Measurements from ENCODE around the gene HOXB2.

Gene HOXB2

DNA sequence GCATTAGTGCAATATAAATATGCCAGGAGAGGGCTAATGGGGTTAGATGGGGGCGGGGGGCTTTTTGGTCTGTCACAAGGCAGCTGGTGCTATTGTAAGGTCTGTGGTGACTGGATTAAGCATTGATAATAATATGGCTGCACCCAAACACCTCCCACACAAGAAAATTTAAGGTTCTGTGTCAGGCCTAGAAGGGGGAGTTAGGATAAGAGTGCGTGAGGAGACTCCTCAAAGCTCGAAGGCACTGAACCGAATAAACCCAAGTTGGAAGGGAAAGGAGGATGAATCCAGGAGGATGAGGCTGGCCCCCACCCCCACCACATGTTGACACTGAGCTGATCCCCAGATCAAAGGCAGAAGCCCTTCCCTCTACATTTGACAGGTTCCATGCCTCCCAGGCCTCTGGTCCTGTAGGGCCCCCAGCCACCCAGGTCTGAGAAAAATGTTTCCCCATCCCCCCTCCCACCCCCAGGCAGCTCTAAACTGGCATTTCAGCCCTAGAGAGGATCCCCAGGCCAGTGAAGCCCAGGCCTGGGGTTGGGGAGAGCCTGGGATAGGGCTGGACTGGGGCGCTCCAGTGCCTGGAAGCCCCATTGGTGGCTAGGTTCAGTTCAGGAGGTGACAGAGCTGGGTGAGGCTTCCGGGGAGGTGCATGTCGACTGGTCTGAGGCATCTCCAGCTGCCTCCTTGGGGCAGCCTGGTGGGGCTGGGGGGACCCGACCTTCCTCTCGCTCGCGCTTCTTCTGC, 15.8 kb downstream of the HOXB2 start:
- Histone ChIP-seq H3K27me3 (ENCODE audit: control insufficient read depth in 2 of 2, insufficient read depth in 2 of 2, low read length in 2 of 2) (peaks cover 4 to 10% of the 10 kb centered on the region in 2 donors), H3K9ac (ENCODE audit: low read depth in 1 of 2, low read length in 2 of 2) (no peak overlapping the region), H3K4me3 (ENCODE audit: low read length in 2 of 2) (no peak overlapping the region), H3K36me3 (ENCODE audit: control insufficient read depth in 2 of 2, insufficient read depth in 2 of 2, low read length in 2 of 2) (no peaks in the 10 kb centered on the region), H3K4me1 (ENCODE audit: control insufficient read depth in 2 of 2, insufficient read depth in 2 of 2, low read length in 2 of 2) (no peaks in the 10 kb centered on the region), H3K27ac (ENCODE audit: low read depth in 2 of 2, low read length in 2 of 2) (no peak overlapping the region), H3K9me3 (ENCODE audit: control insufficient read depth in 2 of 2, low read length in 2 of 2) (no peaks in the 10 kb centered on the region)

DNA sequence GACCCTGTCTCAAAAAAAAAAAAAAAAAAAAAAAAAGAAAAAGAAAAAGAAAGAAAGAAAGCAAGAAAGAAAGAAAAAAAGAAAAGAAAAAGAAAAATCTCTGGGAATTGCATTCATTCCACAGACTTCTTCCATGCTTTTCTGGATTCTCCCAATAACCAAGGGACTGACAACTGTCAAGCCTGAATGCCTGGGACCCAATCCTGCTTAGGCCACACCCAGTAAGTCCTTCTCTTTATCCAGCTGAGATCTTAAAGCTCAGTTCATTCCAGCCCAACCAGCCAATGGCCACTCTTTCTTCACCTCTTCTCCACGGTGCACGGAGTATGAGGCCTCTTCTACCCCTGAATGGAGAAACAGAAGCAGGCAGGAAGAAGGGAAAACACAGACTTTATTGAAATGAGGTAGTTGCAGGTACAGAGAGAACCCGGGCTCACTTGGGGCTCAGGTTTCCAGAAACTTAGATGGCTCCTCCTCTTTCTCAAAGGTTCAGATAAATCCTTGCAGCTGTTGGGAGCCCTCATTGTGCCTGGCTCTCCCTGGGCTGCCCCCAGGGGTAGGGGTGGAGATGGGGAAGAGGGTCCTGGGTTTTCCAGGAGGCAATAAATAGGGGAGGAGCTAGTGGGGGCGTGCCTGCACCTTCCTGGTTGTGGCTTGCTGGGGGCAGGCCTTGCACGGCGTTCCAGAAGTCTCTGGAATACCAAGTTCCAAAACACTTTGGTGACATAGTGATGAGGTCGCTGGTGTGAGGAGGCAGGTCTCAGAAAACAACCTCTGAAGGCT, 16.6 kb downstream of the HOXB2 start:
- H3K4me1 ChIP-seq (ENCODE audit: control insufficient read depth in 2 of 2, insufficient read depth in 2 of 2, low read length in 2 of 2), result no peaks in the 10 kb centered on the region
- H3K4me3 ChIP-seq (ENCODE audit: low read length in 2 of 2), result no peak overlapping the region
- H3K36me3 ChIP-seq (ENCODE audit: control insufficient read depth in 2 of 2, insufficient read depth in 2 of 2, low read length in 2 of 2), result no peaks in the 10 kb centered on the region
- peaks cover 4 to 10% of the 10 kb centered on the region in 2 donors for H3K27me3 ChIP-seq (ENCODE audit: control insufficient read depth in 2 of 2, insufficient read depth in 2 of 2, low read length in 2 of 2)
- H3K9me3 ChIP-seq (ENCODE audit: control insufficient read depth in 2 of 2, low read length in 2 of 2), result no peaks in the 10 kb centered on the region
- H3K27ac ChIP-seq (ENCODE audit: low read depth in 2 of 2, low read length in 2 of 2), result no peak overlapping the region
- no peak overlapping the region for H3K9ac ChIP-seq (ENCODE audit: low read depth in 1 of 2, low read length in 2 of 2)

DNA sequence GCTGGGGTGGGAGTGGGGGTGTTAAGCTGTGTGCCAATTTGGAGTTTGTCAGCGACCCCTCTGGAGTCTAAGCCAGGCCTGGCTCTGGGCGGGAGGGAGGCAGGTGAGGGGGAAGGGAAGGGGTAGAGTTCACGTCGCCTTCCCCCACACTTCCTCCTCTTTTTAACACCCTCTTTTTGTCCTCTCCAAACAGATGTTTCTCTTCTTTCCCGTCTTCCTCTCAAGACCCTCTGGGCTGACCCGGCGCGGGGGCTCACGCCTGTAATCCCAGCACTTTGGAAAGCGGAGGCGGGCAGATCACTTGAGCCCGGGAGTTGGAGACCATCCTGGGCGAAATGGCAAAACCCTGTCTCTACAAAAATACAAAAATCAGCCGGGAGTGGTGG, 17.4 kb downstream of the HOXB2 start:
- Histone ChIP-seq H3K27ac (ENCODE audit: low read depth in 2 of 2, low read length in 2 of 2) (no peak overlapping the region), H3K27me3 (ENCODE audit: control insufficient read depth in 2 of 2, insufficient read depth in 2 of 2, low read length in 2 of 2) (peaks cover 4 to 10% of the 10 kb centered on the region in 2 donors), H3K9ac (ENCODE audit: low read depth in 1 of 2, low read length in 2 of 2) (no peak overlapping the region), H3K9me3 (ENCODE audit: control insufficient read depth in 2 of 2, low read length in 2 of 2) (no peaks in the 10 kb centered on the region), H3K4me3 (ENCODE audit: low read length in 2 of 2) (no peak overlapping the region), H3K4me1 (ENCODE audit: control insufficient read depth in 2 of 2, insufficient read depth in 2 of 2, low read length in 2 of 2) (no peaks in the 10 kb centered on the region), H3K36me3 (ENCODE audit: control insufficient read depth in 2 of 2, insufficient read depth in 2 of 2, low read length in 2 of 2) (no peaks in the 10 kb centered on the region)

DNA sequence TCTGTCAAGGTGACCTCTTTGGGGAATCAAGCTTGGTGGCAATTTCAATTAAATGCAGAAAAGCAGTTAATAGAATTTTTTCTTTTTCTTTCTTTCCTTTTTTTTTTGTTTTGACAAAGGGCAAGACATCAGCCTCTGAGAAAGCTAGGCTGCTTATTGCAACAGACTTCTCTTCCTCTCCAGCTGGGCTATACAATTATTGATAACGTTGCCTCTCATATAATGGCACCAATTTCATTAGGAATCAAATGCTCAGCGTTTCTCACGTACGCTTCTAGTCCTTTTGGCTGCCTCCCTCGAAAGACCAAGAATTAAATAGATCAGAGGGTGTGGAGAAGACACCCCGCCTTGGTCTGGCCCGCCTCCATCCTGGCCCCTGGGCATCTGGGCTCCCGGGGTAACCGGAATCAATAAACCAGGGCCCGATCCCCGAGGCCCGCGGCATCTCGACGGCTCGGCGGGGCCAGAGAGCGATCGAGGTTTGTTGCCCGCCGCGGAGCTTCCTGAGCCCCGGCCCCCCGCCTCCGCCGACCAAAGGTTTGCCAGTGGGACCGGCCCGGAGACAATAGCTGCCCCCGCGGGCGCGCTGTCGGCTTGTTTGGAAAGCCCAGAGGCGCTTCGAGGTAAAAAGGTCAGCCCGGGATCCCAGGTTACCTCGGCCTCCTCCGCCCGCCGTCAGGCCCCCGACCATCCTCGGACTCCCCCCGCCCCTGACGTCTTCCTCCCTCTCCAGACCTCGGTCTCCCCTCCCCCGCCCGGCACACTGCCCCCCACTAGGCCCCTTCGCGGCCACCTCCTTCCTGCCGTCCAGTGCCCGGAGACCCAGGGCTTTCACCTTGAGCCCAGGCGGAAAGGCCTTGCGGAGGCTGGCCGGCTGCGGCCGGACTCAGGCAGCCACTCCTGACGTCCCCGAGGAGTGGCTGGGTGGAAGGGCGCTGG, 18.0 kb downstream of the HOXB2 start:
- no peaks in the 10 kb centered on the region for H3K36me3 ChIP-seq (ENCODE audit: control insufficient read depth in 2 of 2, insufficient read depth in 2 of 2, low read length in 2 of 2)
- no peak overlapping the region for H3K9ac ChIP-seq (ENCODE audit: low read depth in 1 of 2, low read length in 2 of 2)
- H3K4me1 ChIP-seq (ENCODE audit: control insufficient read depth in 2 of 2, insufficient read depth in 2 of 2, low read length in 2 of 2), result peaks cover 0 to 4% of the 10 kb centered on the region in 2 donors
- no peak overlapping the region for H3K4me3 ChIP-seq (ENCODE audit: low read length in 2 of 2)
- no peak overlapping the region for H3K27ac ChIP-seq (ENCODE audit: low read depth in 2 of 2, low read length in 2 of 2)
- H3K9me3 ChIP-seq (ENCODE audit: control insufficient read depth in 2 of 2, low read length in 2 of 2), result no peaks in the 10 kb centered on the region
- H3K27me3 ChIP-seq (ENCODE audit: control insufficient read depth in 2 of 2, insufficient read depth in 2 of 2, low read length in 2 of 2), result peaks cover 4 to 10% of the 10 kb centered on the region in 2 donors

DNA sequence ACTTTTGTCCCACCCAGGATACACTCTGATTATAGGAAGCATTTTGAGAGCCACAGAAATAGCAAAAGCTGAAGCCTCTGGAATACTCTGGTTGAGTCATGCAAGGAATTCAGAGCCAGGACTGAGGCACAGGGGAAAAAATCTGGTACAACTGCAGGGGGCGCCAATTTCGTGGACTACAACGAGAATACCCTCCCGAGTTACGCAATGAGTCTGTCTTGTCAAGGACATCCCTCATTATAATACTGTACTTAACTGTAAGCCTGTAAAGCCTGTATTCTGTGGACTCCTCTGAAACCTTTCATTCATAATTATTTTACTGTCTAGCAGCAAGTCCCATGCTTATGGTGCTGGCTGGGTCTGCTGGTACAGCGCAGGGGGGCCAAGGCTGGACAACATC, 21.9 kb downstream of the HOXB2 start:
- no peak overlapping the region for H3K4me3 ChIP-seq (ENCODE audit: low read length in 2 of 2)

DNA sequence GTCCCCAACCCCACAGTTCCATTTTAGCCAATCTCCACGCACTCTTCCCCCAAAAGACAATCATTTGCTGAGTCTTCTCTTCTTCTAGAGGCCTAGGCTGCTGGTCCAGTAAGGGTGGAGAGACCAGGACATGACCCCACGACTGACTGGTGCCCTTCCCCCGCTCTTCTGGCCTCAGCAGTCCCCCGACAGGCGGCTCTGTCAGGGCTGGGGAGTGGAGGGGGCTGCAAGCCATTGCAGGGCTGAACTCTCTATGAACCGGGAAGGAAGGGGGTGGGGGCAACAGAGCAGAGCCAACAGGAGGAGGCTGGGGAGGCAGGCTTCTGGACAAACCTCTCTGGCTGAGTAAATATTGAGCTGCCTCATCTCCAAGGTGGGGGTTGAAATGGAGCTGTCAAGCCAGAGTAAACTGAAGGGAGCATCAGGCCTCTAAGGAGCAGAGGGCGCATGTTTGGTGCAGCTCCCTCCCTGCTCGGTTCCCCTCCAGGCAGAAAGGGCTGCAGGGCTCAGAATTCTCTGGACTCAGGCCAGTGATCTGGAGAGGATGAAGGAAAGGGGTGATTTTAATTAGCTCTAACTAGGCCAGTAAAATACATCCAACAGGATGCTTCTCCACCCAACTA, 22.8 kb downstream of the HOXB2 start:
- Histone ChIP-seq H3K4me3 (ENCODE audit: low read length in 2 of 2) (no peak overlapping the region), H3K9ac (ENCODE audit: low read depth in 1 of 2, low read length in 2 of 2) (no peak overlapping the region)

More for the DNA sequence above, 21.9 kb downstream of the HOXB2 start:
- H3K27ac ChIP-seq (ENCODE audit: low read depth in 2 of 2, low read length in 2 of 2), result no peak overlapping the region
- peaks cover 0 to 4% of the 10 kb centered on the region in 2 donors for H3K4me1 ChIP-seq (ENCODE audit: control insufficient read depth in 2 of 2, insufficient read depth in 2 of 2, low read length in 2 of 2)
- no peaks in the 10 kb centered on the region for H3K9me3 ChIP-seq (ENCODE audit: control insufficient read depth in 2 of 2, low read length in 2 of 2)
- no peaks in the 10 kb centered on the region for H3K36me3 ChIP-seq (ENCODE audit: control insufficient read depth in 2 of 2, insufficient read depth in 2 of 2, low read length in 2 of 2)
- H3K27me3 ChIP-seq (ENCODE audit: control insufficient read depth in 2 of 2, insufficient read depth in 2 of 2, low read length in 2 of 2), result peaks cover 4 to 8% of the 10 kb centered on the region in 2 donors
- H3K9ac ChIP-seq (ENCODE audit: low read depth in 1 of 2, low read length in 2 of 2), result no peak overlapping the region

DNA sequence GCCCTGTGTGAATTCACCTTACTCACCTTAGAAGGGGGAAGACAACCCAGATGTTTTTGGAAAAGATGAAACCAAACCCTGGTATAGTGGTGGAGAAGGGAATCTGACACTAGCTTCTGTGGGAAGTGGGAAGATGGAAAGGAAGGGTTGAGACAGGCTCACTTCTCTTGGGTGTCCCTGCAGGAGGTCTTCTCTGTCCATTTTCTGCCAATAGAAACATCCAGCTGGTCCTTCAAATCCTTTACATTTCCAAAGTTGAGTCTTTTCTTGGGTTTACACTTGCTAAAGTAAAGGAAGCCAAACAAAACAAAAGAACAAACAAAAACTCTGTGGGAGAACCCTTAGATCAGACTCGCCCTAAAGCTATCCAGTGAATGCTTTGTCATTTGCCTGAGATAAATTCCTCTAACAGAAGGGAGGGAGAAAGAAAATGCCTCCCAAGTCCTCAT, 24.3 kb downstream of the HOXB2 start:
- Histone ChIP-seq H3K9ac (ENCODE audit: low read depth in 1 of 2, low read length in 2 of 2) (no peak overlapping the region), H3K36me3 (ENCODE audit: control insufficient read depth in 2 of 2, insufficient read depth in 2 of 2, low read length in 2 of 2) (no peaks in the 10 kb centered on the region), H3K9me3 (ENCODE audit: control insufficient read depth in 2 of 2, low read length in 2 of 2) (no peaks in the 10 kb centered on the region), H3K27ac (ENCODE audit: low read depth in 2 of 2, low read length in 2 of 2) (no peak overlapping the region), H3K4me3 (ENCODE audit: low read length in 2 of 2) (no peak overlapping the region), H3K4me1 (ENCODE audit: control insufficient read depth in 2 of 2, insufficient read depth in 2 of 2, low read length in 2 of 2) (peaks cover 0 to 7% of the 10 kb centered on the region in 2 donors), H3K27me3 (ENCODE audit: control insufficient read depth in 2 of 2, insufficient read depth in 2 of 2, low read length in 2 of 2) (peaks cover 0 to 2% of the 10 kb centered on the region in 2 donors)

More for the DNA sequence above, 22.8 kb downstream of the HOXB2 start:
- H3K4me1 ChIP-seq (ENCODE audit: control insufficient read depth in 2 of 2, insufficient read depth in 2 of 2, low read length in 2 of 2), result peaks cover 0 to 7% of the 10 kb centered on the region in 2 donors
- peaks cover 4 to 8% of the 10 kb centered on the region in 2 donors for H3K27me3 ChIP-seq (ENCODE audit: control insufficient read depth in 2 of 2, insufficient read depth in 2 of 2, low read length in 2 of 2)
- no peak overlapping the region for H3K27ac ChIP-seq (ENCODE audit: low read depth in 2 of 2, low read length in 2 of 2)
- H3K36me3 ChIP-seq (ENCODE audit: control insufficient read depth in 2 of 2, insufficient read depth in 2 of 2, low read length in 2 of 2), result no peaks in the 10 kb centered on the region
- no peaks in the 10 kb centered on the region for H3K9me3 ChIP-seq (ENCODE audit: control insufficient read depth in 2 of 2, low read length in 2 of 2)

DNA sequence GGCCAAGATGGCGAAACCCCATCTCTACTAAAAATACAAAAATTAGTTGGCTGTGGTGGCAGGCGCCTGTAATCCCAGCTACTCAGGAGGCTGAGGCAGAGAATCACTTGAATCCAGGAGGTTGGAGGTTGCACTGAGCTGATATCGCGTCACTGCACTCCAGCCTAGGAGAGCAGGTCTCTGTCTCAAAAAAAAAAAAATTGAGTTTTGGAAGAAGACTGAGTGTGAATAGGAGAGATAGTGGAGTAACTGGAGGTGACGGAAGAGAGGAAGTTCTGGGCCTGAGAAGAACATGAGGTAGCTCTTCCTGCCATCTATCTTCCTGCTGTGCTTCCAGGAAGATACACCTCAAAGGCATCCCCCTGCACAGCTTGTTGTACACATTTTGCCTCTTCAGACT, 25.5 kb downstream of the HOXB2 start:
- Histone ChIP-seq H3K4me3 (ENCODE audit: low read length in 2 of 2) (no peak overlapping the region), H3K4me1 (ENCODE audit: control insufficient read depth in 2 of 2, insufficient read depth in 2 of 2, low read length in 2 of 2) (peaks cover 0 to 7% of the 10 kb centered on the region in 2 donors), H3K9me3 (ENCODE audit: control insufficient read depth in 2 of 2, low read length in 2 of 2) (no peaks in the 10 kb centered on the region), H3K27me3 (ENCODE audit: control insufficient read depth in 2 of 2, insufficient read depth in 2 of 2, low read length in 2 of 2) (peaks cover 2% of the 10 kb centered on the region in 2 donors), H3K27ac (ENCODE audit: low read depth in 2 of 2, low read length in 2 of 2) (no peak overlapping the region), H3K36me3 (ENCODE audit: control insufficient read depth in 2 of 2, insufficient read depth in 2 of 2, low read length in 2 of 2) (no peaks in the 10 kb centered on the region), H3K9ac (ENCODE audit: low read depth in 1 of 2, low read length in 2 of 2) (no peak overlapping the region)

DNA sequence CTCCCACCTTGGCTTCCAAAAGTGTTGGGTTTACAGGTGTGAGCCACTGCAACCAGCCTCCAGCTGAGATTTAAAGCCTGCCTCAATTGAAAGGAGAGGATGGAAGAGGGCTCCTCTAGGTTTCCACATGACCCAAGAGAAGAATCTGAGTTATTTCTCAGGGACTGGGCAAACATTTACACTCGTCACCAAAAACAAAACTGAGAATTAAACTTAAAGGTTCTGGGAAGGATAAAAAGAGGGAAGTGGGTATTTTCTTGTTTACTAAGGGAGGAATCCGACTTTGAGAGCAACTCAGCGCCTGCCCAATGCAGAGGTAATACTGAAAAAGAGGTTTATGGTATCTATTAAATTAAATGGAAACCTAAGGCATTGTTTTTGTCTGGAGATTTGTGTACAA, 27.4 kb downstream of the HOXB2 start:
- Histone ChIP-seq H3K9ac (ENCODE audit: low read depth in 1 of 2, low read length in 2 of 2) (no peak overlapping the region), H3K4me1 (ENCODE audit: control insufficient read depth in 2 of 2, insufficient read depth in 2 of 2, low read length in 2 of 2) (peaks cover 0 to 7% of the 10 kb centered on the region in 2 donors), H3K9me3 (ENCODE audit: control insufficient read depth in 2 of 2, low read length in 2 of 2) (no peaks in the 10 kb centered on the region), H3K27ac (ENCODE audit: low read depth in 2 of 2, low read length in 2 of 2) (no peak overlapping the region), H3K36me3 (ENCODE audit: control insufficient read depth in 2 of 2, insufficient read depth in 2 of 2, low read length in 2 of 2) (no peaks in the 10 kb centered on the region), H3K4me3 (ENCODE audit: low read length in 2 of 2) (no peak overlapping the region), H3K27me3 (ENCODE audit: control insufficient read depth in 2 of 2, insufficient read depth in 2 of 2, low read length in 2 of 2) (peaks cover 2 to 8% of the 10 kb centered on the region in 2 donors)
